HepG2 (cell line): ENCODE data around the gene FAM180A.

Experiments
- EP300 ChIP-seq, 3 experiments: sonication (generic) in 1 of 3; formaldehyde crosslinking in 1 of 3; IDR thresholded peaks; 2 replicates each; pipeline versions ENCODE4 v1.5.1 to v1.6.1; 2011 to 2020; ENCODE audit warnings: low read depth in 2 of 3, low read length in 2 of 3, borderline replicate concordance in 1 of 3, improper control_type of control experiment in 1 of 3, mild to moderate bottlenecking in 1 of 3, missing genetic modification reagents in 1 of 3, moderate library complexity in 1 of 3
- NFYB ChIP-seq: sonication (generic); formaldehyde crosslinking; IDR thresholded peaks from 2 replicates; pipeline ENCODE4 v1.4.0; 2020; ENCODE audit warnings: missing genetic modification reagents
- POLR2A ChIP-seq, 2 experiments: IDR thresholded peaks; 2 replicates each; pipeline ENCODE4 v1.6.1; 2011; ENCODE audit warnings: low read depth in 2 of 2, low read length in 2 of 2, mild to moderate bottlenecking in 1 of 2, moderate library complexity in 1 of 2; ENCODE audit not compliant: insufficient read depth in 1 of 2
- POLR2AphosphoS5 ChIP-seq: IDR thresholded peaks from 2 replicates; pipeline ENCODE4 v1.6.1; 2012; ENCODE audit warnings: low read depth, low read length
- SIN3A ChIP-seq: IDR thresholded peaks from 2 replicates; pipeline ENCODE4 v1.6.1; 2011; ENCODE audit warnings: low read depth, mild to moderate bottlenecking, control low read depth, low read length, borderline replicate concordance
- TAF1 ChIP-seq: sonication (generic); formaldehyde crosslinking; IDR thresholded peaks from 2 replicates; pipeline ENCODE4 v1.4.0; 2020; ENCODE audit warnings: missing genetic modification reagents
- U2AF2 ChIP-seq: fragments of 200-400 bp; formaldehyde crosslinking; IDR thresholded peaks from 2 replicates; pipeline ENCODE4 v1.6.1; 2017; ENCODE audit warnings: low read depth, mild to moderate bottlenecking, low read length
- ZBTB7A ChIP-seq: sonication (generic); formaldehyde crosslinking; IDR thresholded peaks from 2 replicates; pipeline ENCODE4 v1.8.0; 2022; ENCODE audit warnings: mild to moderate bottlenecking, missing genetic modification reagents
- TF ChIP-seq, protein P1 (sequence below): sonication (generic); formaldehyde crosslinking; IDR thresholded peaks from 2 replicates; pipeline ENCODE4 v1.5.0; 2020; ENCODE audit warnings: mild to moderate bottlenecking, missing genetic modification reagents, moderate library complexity

DNA sequence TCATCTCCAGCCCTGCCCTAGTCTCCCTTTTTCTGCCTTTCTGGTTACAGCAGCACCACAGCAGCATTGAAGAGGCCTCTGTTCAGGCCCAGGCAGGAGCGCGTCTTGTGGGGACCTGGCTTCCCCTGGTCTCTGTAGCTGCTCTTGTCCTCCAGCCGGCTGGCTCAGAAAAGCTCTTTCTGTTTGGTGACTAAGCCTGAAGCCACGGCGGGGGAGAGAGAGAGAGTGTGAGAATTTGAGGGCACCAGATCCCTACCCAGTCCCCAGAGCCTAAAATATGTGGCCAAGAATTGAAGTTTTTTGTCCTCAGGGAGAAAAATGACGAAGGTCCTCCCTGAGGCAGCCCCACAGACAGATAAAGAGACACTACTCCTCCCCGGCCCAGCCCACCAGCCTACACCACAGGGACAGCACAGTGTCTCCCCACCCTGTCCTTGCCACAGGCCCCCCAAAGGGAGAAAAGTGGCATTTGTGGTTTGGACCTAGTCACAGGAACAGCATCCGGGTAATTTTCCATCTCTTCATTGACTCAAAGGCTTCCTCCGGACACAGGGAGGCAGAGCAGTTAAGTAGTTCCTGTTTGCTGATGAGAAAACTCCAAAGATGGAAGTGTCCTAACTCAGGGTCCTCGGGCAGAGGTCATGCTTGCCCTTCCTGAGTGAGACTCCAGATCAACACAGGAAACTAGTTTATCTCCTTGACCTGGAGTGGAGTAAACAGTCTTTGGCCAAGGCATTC is 13.3 kb upstream of the FAM180A start:
- TF ChIP-seq EP300 (IDR thresholded peaks at IDR 0.05; ENCODE audit: low read depth in 2 of 2, low read length in 2 of 2), result no peak
- TF ChIP-seq EP300 (CRISPR knock-in tag; IDR thresholded peaks at IDR 0.05; ENCODE audit: borderline replicate concordance), result no peak
- no peak for TF ChIP-seq ZBTB7A
- TF ChIP-seq U2AF2, result no peak
- no peak for TF ChIP-seq POLR2A (IDR thresholded peaks at IDR 0.05; ENCODE audit: insufficient read depth in 1 of 2, low read depth in 2 of 2, low read length in 2 of 2)
- no peak for TF ChIP-seq POLR2AphosphoS5
- TF ChIP-seq, protein P1, sequence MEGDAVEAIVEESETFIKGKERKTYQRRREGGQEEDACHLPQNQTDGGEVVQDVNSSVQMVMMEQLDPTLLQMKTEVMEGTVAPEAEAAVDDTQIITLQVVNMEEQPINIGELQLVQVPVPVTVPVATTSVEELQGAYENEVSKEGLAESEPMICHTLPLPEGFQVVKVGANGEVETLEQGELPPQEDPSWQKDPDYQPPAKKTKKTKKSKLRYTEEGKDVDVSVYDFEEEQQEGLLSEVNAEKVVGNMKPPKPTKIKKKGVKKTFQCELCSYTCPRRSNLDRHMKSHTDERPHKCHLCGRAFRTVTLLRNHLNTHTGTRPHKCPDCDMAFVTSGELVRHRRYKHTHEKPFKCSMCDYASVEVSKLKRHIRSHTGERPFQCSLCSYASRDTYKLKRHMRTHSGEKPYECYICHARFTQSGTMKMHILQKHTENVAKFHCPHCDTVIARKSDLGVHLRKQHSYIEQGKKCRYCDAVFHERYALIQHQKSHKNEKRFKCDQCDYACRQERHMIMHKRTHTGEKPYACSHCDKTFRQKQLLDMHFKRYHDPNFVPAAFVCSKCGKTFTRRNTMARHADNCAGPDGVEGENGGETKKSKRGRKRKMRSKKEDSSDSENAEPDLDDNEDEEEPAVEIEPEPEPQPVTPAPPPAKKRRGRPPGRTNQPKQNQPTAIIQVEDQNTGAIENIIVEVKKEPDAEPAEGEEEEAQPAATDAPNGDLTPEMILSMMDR, result no peak
- TF ChIP-seq NFYB (CRISPR knock-in tag), result no peak
- no peak for TF ChIP-seq SIN3A
- TF ChIP-seq TAF1 (CRISPR knock-in tag), result no peak
